ENCODE results near the gene MRPS34.

- TF ChIP-seq GATA3 (IDR thresholded peaks at IDR 0.05; ENCODE audit: low read depth, low read length) (no peak), GATA2 (IDR thresholded peaks at IDR 0.05; ENCODE audit: low read depth, low read length) (no peak)
These were observed 41.3 kb downstream of the MRPS34 start for GRCh38 chr16:1731603-1732002.
